ENCODE data around the gene PDE12. TPM values are rescaled to one million over a fixed set of nuclear protein-coding genes. Genes with fewer than 3 reads are reported as not detected.

PDE12 gene
- total RNA-seq, 2 donors from 2014 or later: 24.4 to 34.5 TPM

GRCh38 chr3:57544181-57545125 lies 11.6 kb upstream of the PDE12 start, which contains the start of gene DNAH12:
DNAH12 (minus strand) TSS chr3:57544344; CDS start chr3:57542870, 1,474 bp downstream.
- DNase-seq: peak; percentile 55
- Histone ChIP-seq H3K36me3 (no peaks in the 10 kb centered on the region), H3K9me3 (no peaks in the 10 kb centered on the region), H3K4me3 (peak within 1 kb of the TSS; percentile 23), H3K27me3 (no peaks in the 10 kb centered on the region), H3K4me1 (peaks cover 6% of the 10 kb centered on the region), H3K9ac (ENCODE audit: low read depth in 2 of 2, low read length in 2 of 2) (peak within 1 kb of the TSS in 1 of 2 donors; percentile 43), H3K27ac (no peak within 1 kb of the TSS)
- intact Hi-C loops (cut with DNase I): no loop called here
- TF ChIP-seq, protein P1, sequence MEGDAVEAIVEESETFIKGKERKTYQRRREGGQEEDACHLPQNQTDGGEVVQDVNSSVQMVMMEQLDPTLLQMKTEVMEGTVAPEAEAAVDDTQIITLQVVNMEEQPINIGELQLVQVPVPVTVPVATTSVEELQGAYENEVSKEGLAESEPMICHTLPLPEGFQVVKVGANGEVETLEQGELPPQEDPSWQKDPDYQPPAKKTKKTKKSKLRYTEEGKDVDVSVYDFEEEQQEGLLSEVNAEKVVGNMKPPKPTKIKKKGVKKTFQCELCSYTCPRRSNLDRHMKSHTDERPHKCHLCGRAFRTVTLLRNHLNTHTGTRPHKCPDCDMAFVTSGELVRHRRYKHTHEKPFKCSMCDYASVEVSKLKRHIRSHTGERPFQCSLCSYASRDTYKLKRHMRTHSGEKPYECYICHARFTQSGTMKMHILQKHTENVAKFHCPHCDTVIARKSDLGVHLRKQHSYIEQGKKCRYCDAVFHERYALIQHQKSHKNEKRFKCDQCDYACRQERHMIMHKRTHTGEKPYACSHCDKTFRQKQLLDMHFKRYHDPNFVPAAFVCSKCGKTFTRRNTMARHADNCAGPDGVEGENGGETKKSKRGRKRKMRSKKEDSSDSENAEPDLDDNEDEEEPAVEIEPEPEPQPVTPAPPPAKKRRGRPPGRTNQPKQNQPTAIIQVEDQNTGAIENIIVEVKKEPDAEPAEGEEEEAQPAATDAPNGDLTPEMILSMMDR (IDR thresholded peaks at IDR 0.05): no peak

GRCh38 chr3:57545636-57546268 lies 10.3 kb upstream of the PDE12 start:
- Histone ChIP-seq H3K4me3 (no peak overlapping the region), H3K36me3 (no peaks in the 10 kb centered on the region), H3K9me3 (no peaks in the 10 kb centered on the region), H3K27ac (no peak overlapping the region), H3K4me1 (peaks cover 6% of the 10 kb centered on the region), H3K27me3 (no peaks in the 10 kb centered on the region), H3K9ac (ENCODE audit: low read depth in 2 of 2, low read length in 2 of 2) (no peak overlapping the region)
- intact Hi-C loops (cut with DNase I): no loop called here
- DNase-seq: no peak
- TF ChIP-seq, protein P1 (IDR thresholded peaks at IDR 0.05): no peak

- intact Hi-C loops (cut with DNase I): no loop called here
- H3K27ac ChIP-seq: no peak overlapping the region
- H3K4me3 ChIP-seq: no peak overlapping the region
- no peaks in the 10 kb centered on the region for H3K9me3 ChIP-seq
- no peak overlapping the region for H3K9ac ChIP-seq (ENCODE audit: low read depth in 2 of 2, low read length in 2 of 2)
- TF ChIP-seq, protein P1 (IDR thresholded peaks at IDR 0.05): no peak
- no peaks in the 10 kb centered on the region for H3K36me3 ChIP-seq
- no peaks in the 10 kb centered on the region for H3K27me3 ChIP-seq
- DNase-seq: no peak
- peaks cover 6% of the 10 kb centered on the region for H3K4me1 ChIP-seq
Measured at GRCh38 chr3:57546616-57547015, 9.5 kb upstream of the PDE12 start.

DNA sequence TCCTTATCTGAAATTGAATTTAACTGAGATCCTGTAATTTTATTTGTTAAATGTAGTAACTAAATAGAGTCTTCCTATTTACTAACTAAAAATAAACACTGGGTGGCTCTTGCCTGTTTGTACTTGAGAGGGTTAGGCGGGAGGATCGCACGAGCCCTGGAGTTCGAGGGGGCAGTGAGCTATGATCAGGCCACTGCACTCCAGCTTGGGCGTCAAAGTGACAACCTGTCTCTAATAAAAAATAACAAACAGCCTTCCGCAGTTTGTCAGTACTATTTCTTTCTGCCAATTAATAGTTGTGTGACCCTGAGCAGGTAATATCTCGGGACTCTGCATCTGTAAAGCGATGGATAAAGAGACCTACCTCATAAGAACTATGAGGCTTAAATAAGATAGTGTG lies 768 bp upstream of the PDE12 start:
- H3K9ac ChIP-seq (ENCODE audit: low read depth in 2 of 2, low read length in 2 of 2): peak overlapping the region; percentile 94 to 97
- DNase-seq: no peak
- intact Hi-C loops (cut with DNase I): loop anchor here (5.0 kb wide), 1 partner anchor 42 kb away; the partner anchor contains the start of gene ARF4

More for the DNA sequence above, 768 bp upstream of the PDE12 start:
- Histone ChIP-seq H3K27me3 (no peaks in the 10 kb centered on the region), H3K27ac (peak overlapping the region; percentile 85), H3K4me1 (peaks cover 3% of the 10 kb centered on the region), H3K9me3 (no peaks in the 10 kb centered on the region), H3K36me3 (no peaks in the 10 kb centered on the region), H3K4me3 (peak overlapping the region; percentile 62)
- TF ChIP-seq, protein P1 (IDR thresholded peaks at IDR 0.05): no peak
